Measurements from ENCODE around the gene VIPAS39. TPM values are rescaled to one million over a fixed set of nuclear protein-coding genes. Genes with fewer than 3 reads are reported as not detected.
A peak's percentile ranks its signal among the peaks of the same experiment; 100 is the strongest.

The VIPAS39 gene
- total RNA-seq, 1 experiment from 2014 or later = 16.7 TPM

- no TSS peak for BruUV-seq (replicated peaks)
- TF ChIP-seq CTCF (conservative IDR thresholded peaks at IDR 0.05; ENCODE audit: low read depth, low read length) (no peak), EZH2 (IDR thresholded peaks at IDR 0.05; ENCODE audit: borderline replicate concordance, low read depth, low read length, poor library complexity, severe bottlenecking) (no peak)
- Histone ChIP-seq H3K27ac (ENCODE audit: low read depth, low read length, poor library complexity, severe bottlenecking) (no peak overlapping the region), H3K27me3 (replicated peaks; ENCODE audit: insufficient read depth, low read depth, low read length, poor library complexity) (no peaks in the 10 kb centered on the region), H3K36me3 (ENCODE audit: insufficient read depth, low read length, poor library complexity, severe bottlenecking) (no peaks in the 10 kb centered on the region), H3K4me1 (ENCODE audit: insufficient read depth, low read length, poor library complexity, severe bottlenecking) (no peaks in the 10 kb centered on the region), H3K4me3 (ENCODE audit: low read depth, low read length, poor library complexity, severe bottlenecking) (no peak overlapping the region), H3K9me3 (ENCODE audit: low read depth, low read length, poor library complexity, severe bottlenecking) (no peaks in the 10 kb centered on the region)
- no peak for DNase-seq (ENCODE audit: low spot score)
- ChIA-PET CTCF (no interaction called here), POLR2A (ENCODE audit: low non-redundant PET) (no interaction called here)
- intact Hi-C loops (cut with micrococcal nuclease; ENCODE audit: unreplicated experiment) = no loop called here
Measured at GRCh38 chr14:77390188-77390587, 67.2 kb downstream of the VIPAS39 start.

- TSS peak; percentile 56 for BruUV-seq (replicated peaks)
- no peaks in the 10 kb centered on the region for H3K36me3 ChIP-seq (ENCODE audit: insufficient read depth, low read length, poor library complexity, severe bottlenecking)
- DNase-seq (ENCODE audit: low spot score) = no peak
- intact Hi-C loops (cut with micrococcal nuclease; ENCODE audit: unreplicated experiment) = no loop called here
- peaks cover 4% of the 10 kb centered on the region for H3K4me1 ChIP-seq (ENCODE audit: insufficient read depth, low read length, poor library complexity, severe bottlenecking)
- ChIA-PET CTCF (no interaction called here), POLR2A (ENCODE audit: low non-redundant PET) (no interaction called here)
- H3K27me3 ChIP-seq (replicated peaks; ENCODE audit: insufficient read depth, low read depth, low read length, poor library complexity) = no peaks in the 10 kb centered on the region
- H3K27ac ChIP-seq (ENCODE audit: low read depth, low read length, poor library complexity, severe bottlenecking) = no peak overlapping the region
- no peak overlapping the region for H3K4me3 ChIP-seq (ENCODE audit: low read depth, low read length, poor library complexity, severe bottlenecking)
- no peaks in the 10 kb centered on the region for H3K9me3 ChIP-seq (ENCODE audit: low read depth, low read length, poor library complexity, severe bottlenecking)
- TF ChIP-seq CTCF (conservative IDR thresholded peaks at IDR 0.05; ENCODE audit: low read depth, low read length) = no peak
Measured at GRCh38 chr14:77378701-77379100, 78.7 kb downstream of the VIPAS39 start.

GRCh38 chr14:77377502-77377844 is 79.9 kb downstream of the VIPAS39 start:
- TF ChIP-seq CTCF (conservative IDR thresholded peaks at IDR 0.05; ENCODE audit: low read depth, low read length) = no peak
- TF ChIP-seq EZH2 (IDR thresholded peaks at IDR 0.05; ENCODE audit: borderline replicate concordance, low read depth, low read length, poor library complexity, severe bottlenecking) = no peak
- H3K27ac ChIP-seq (ENCODE audit: low read depth, low read length, poor library complexity, severe bottlenecking) = no peak overlapping the region
- peak overlapping the region; percentile 76 for H3K4me3 ChIP-seq (ENCODE audit: low read depth, low read length, poor library complexity, severe bottlenecking)
- DNase-seq (ENCODE audit: low spot score) = no peak
- CTCF ChIA-PET = interaction anchor here (0.6 to 1.3 kb wide), 3 partner anchors 8 to 384 kb away, joined by 3 to 7 read pairs (median 3); no protein-coding TSS in a partner anchor
- no TSS peak for BruUV-seq (replicated peaks)
- H3K4me1 ChIP-seq (ENCODE audit: insufficient read depth, low read length, poor library complexity, severe bottlenecking) = peaks cover 6% of the 10 kb centered on the region
- intact Hi-C loops (cut with micrococcal nuclease; ENCODE audit: unreplicated experiment) = loop anchor here (2.0 kb wide), 1 partner anchor 57 kb away; the partner anchor contains the start of genes GSTZ1 and POMT2
- POLR2A ChIA-PET (ENCODE audit: low non-redundant PET) = no interaction called here
- H3K27me3 ChIP-seq (replicated peaks; ENCODE audit: insufficient read depth, low read depth, low read length, poor library complexity) = no peaks in the 10 kb centered on the region
- H3K36me3 ChIP-seq (ENCODE audit: insufficient read depth, low read length, poor library complexity, severe bottlenecking) = no peaks in the 10 kb centered on the region
- H3K9me3 ChIP-seq (ENCODE audit: low read depth, low read length, poor library complexity, severe bottlenecking) = no peaks in the 10 kb centered on the region

Measured in A673 (cell line).